HAP-1 (cell line): Measurements from ENCODE around the gene ANK3.

Experiments used
- DNase-seq, 2 experiments: peaks; one replicate each; pipeline ENCODE4 v3.0.0-alpha.2; 2016 to 2020; ENCODE audit warnings: low spot score in 2 of 2
- H3K27me3 ChIP-seq: fragments of 250-450 bp; sonication (Bioruptor Pico); 2 replicates; pipeline ENCODE4 v1.5.1; 2020; ENCODE audit warnings: low read depth, mild to moderate bottlenecking, moderate library complexity
- H3K36me3 ChIP-seq: fragments of 250-450 bp; sonication (Bioruptor Pico); replicated peaks from 2 replicates; pipeline ENCODE4 v1.5.1; 2020; ENCODE audit warnings: mild to moderate bottlenecking
- H3K4me1 ChIP-seq: fragments of 250-450 bp; sonication (Bioruptor Pico); 2 replicates; pipeline ENCODE4 v1.5.1; 2020; ENCODE audit warnings: mild to moderate bottlenecking
- H3K4me3 ChIP-seq: fragments of 250-450 bp; sonication (Bioruptor Pico); 2 replicates; pipeline ENCODE4 v1.5.1; 2020; ENCODE audit warnings: mild to moderate bottlenecking, moderate library complexity
- H3K9me3 ChIP-seq: fragments of 250-450 bp; sonication (Bioruptor Pico); 2 replicates; pipeline ENCODE4 v1.5.1; 2020; ENCODE audit warnings: mild to moderate bottlenecking, moderate library complexity
- in situ Hi-C: fragments of 300-500 bp; cut with MboI; formaldehyde crosslinking; loops from 3 replicates; pipeline ENCODE4 v1.14.3; 2020; ENCODE audit warnings: low sequenced_read_pairs, inconsistent platforms, mixed read lengths

The ANK3 gene

GRCh38 chr10:60281792-60282353 is 107.8 kb downstream of the ANK3 start:
- H3K4me3 ChIP-seq: no peak overlapping the region
- H3K36me3 ChIP-seq: no peaks in the 10 kb centered on the region
- no peak for DNase-seq
- no peaks in the 10 kb centered on the region; the same call in none of the 2 replicates for H3K4me1 ChIP-seq
- H3K9me3 ChIP-seq: no peaks in the 10 kb centered on the region
- in situ Hi-C loops: no loop called here
- H3K27me3 ChIP-seq: 0 out of 2 replicates have a peak, but pooled peaks cover 5% of the 10 kb centered on the region

GRCh38 chr10:60281331-60281730 is 108.3 kb downstream of the ANK3 start:
- Histone ChIP-seq H3K27me3 (0 out of 2 replicates have a peak, but pooled peaks cover 5% of the 10 kb centered on the region), H3K4me3 (no peak overlapping the region), H3K9me3 (no peaks in the 10 kb centered on the region), H3K36me3 (no peaks in the 10 kb centered on the region), H3K4me1 (no peaks in the 10 kb centered on the region; the same call in 1 of the 2 replicates)
- in situ Hi-C loops: no loop called here
- no peak for DNase-seq

DNA sequence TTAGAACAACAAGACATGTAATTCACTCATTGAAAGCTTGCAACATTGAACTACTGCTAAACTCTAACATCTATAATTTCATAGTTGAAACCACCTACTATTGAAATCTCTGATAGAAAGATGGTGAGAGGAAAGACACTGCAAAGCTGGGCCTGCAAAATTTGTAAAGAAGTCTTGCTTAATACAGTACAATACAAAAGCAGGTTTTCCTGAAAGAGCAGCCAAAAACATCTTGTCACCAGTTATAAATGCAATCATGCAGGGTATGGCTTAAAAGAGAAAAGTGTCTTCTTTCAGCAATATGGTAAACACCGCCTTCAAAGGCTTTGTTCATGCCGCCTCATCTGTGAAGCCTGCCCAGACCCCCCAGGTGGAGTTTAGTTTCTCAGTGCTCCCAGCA is 109.2 kb downstream of the ANK3 start:
- DNase-seq: no peak
- Histone ChIP-seq H3K4me1 (no peaks in the 10 kb centered on the region; the same call in 1 of the 2 replicates), H3K4me3 (no peak overlapping the region), H3K27me3 (0 out of 2 replicates have a peak, but pooled peaks cover 5% of the 10 kb centered on the region), H3K9me3 (no peaks in the 10 kb centered on the region), H3K36me3 (no peaks in the 10 kb centered on the region)
- in situ Hi-C loops: no loop called here

- H3K4me3 ChIP-seq: no peak overlapping the region
- no peaks in the 10 kb centered on the region for H3K36me3 ChIP-seq
- no peak for DNase-seq
- 0 out of 2 replicates have a peak, but pooled peaks cover 5% of the 10 kb centered on the region for H3K27me3 ChIP-seq
- no peaks in the 10 kb centered on the region; the same call in none of the 2 replicates for H3K4me1 ChIP-seq
- H3K9me3 ChIP-seq: no peaks in the 10 kb centered on the region
- in situ Hi-C loops: no loop called here
Observed at GRCh38 chr10:60277656-60278055, 112.0 kb downstream of the ANK3 start.

- no peaks in the 10 kb centered on the region; the same call in none of the 2 replicates for H3K4me1 ChIP-seq
- H3K4me3 ChIP-seq: no peak overlapping the region
- DNase-seq: no peak
- H3K9me3 ChIP-seq: no peaks in the 10 kb centered on the region
- H3K27me3 ChIP-seq: 0 out of 2 replicates have a peak, but pooled peaks cover 5% of the 10 kb centered on the region
- H3K36me3 ChIP-seq: no peaks in the 10 kb centered on the region
- in situ Hi-C loops: no loop called here
Observed at GRCh38 chr10:60276232-60276631, 113.4 kb downstream of the ANK3 start.

DNA sequence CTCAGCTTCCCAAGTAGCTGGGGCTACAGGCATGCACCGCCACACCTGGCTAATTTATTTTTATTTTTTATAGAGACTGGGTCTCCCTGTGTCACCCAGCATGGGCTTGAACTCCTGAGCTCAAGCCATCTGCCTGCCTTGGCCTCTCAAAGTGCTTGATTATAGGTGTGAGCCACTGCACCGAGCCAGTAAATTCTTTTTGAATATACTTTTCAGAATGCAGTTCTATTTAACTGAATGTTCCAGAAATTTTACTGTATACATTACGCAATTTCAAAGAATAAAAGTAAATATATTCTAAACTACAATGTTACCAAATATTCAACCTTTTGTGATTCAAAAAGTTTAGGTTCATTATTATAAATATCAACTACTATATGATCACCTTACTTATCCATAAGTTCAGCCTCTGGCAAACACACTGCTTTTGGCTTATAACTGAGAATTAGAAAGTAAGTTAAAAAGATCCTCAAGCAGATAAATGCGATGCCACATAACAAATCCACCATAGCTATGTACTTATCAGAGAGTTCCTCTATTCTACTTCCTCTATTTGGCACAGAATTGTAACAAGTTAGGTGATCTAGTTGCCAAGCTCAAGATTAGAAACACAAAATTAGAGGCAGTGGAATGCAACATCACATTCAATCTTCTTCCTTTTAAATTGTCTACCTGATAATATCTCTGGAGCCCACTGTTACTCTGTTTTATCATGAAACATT is 118.2 kb downstream of the ANK3 start:
- Histone ChIP-seq H3K4me1 (no peaks in the 10 kb centered on the region; the same call in 1 of the 2 replicates), H3K27me3 (0 out of 2 replicates have a peak, but pooled peaks cover 3% of the 10 kb centered on the region), H3K4me3 (no peak overlapping the region), H3K36me3 (no peaks in the 10 kb centered on the region), H3K9me3 (no peaks in the 10 kb centered on the region)
- in situ Hi-C loops: no loop called here
- no peak for DNase-seq

DNA sequence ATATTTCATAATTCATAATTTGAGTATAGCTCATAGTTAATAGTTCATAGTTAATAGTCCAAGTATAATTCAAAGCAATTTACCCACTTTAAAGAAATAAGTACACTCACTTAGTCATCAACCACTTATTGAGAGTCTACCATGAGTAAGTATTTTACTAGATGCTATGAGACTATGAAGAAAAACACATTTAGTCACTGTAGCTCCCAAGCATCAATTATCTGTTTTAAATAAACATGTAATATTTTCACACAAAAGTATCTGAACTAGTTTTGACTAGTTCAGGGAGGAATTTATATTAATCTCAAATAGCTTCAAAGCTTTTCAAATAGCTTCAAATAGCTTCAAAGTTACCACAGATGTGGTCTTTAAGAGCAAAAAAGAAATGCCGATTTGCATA is 119.2 kb downstream of the ANK3 start:
- no peak for DNase-seq
- Histone ChIP-seq H3K4me1 (no peaks in the 10 kb centered on the region; the same call in 1 of the 2 replicates), H3K4me3 (no peak overlapping the region), H3K27me3 (0 out of 2 replicates have a peak, but pooled peaks cover 3% of the 10 kb centered on the region), H3K9me3 (no peaks in the 10 kb centered on the region), H3K36me3 (no peaks in the 10 kb centered on the region)
- in situ Hi-C loops: no loop called here

- Histone ChIP-seq H3K4me1 (no peaks in the 10 kb centered on the region; the same call in 1 of the 2 replicates), H3K36me3 (no peaks in the 10 kb centered on the region), H3K9me3 (no peaks in the 10 kb centered on the region), H3K4me3 (no peak overlapping the region), H3K27me3 (peaks cover 3% of the 10 kb centered on the region; the same call in 1 of the 2 replicates)
- in situ Hi-C loops: no loop called here
- no peak for DNase-seq
Observed at GRCh38 chr10:60267802-60268201, 121.9 kb downstream of the ANK3 start.

DNA sequence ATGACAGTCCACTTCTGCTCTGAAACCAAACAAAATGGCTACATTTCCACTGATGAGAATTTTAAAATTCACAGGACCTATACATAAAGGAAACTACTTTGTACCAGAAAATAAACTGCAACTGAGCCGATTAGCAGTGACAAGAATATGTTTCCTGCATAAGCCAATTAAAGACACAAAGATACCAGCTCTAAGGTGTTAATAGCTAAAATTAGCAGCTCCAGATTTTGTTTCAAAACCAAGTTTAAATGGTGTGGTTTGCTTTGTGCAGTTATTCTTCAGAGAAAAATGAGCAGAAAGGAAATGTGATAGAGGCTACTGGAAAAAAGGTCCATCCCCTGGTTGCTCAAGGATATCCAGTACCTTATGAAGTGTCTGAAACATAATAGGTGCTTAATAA is 123.2 kb downstream of the ANK3 start:
- in situ Hi-C loops: no loop called here
- no peak for DNase-seq
- Histone ChIP-seq H3K4me3 (no peak overlapping the region), H3K36me3 (no peaks in the 10 kb centered on the region), H3K27me3 (peaks cover 3% of the 10 kb centered on the region; the same call in 1 of the 2 replicates), H3K4me1 (no peaks in the 10 kb centered on the region; the same call in 1 of the 2 replicates), H3K9me3 (no peaks in the 10 kb centered on the region)

DNA sequence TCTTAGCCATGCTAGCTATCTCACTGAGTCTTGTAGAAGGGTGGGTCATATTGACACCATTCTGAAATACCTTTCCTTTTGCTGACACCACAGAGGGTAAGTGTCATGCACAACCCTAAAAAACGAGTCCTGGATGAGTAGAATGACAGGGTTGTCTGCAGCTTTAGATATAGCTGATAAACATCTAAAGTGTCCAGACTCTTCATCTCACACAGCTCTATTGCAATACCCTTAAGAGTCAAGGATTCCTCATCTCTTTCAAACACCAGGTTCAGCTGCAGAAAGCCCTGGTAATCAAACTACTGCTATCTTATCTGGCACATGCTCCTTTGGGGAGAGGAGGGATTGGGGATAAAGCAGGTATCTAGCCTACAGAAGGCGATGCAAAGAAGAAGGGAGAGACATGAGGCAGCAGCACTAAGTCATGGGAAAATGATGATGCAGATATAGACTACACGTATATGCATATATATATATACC is 127.0 kb downstream of the ANK3 start:
- DNase-seq: no peak
- no peak overlapping the region for H3K4me3 ChIP-seq
- H3K36me3 ChIP-seq: no peaks in the 10 kb centered on the region
- in situ Hi-C loops: no loop called here
- H3K4me1 ChIP-seq: peaks cover 17% of the 10 kb centered on the region
- H3K27me3 ChIP-seq: peaks cover 2% of the 10 kb centered on the region
- no peaks in the 10 kb centered on the region for H3K9me3 ChIP-seq

- in situ Hi-C loops: no loop called here
- H3K9me3 ChIP-seq: no peaks in the 10 kb centered on the region
- peaks cover 25% of the 10 kb centered on the region for H3K4me1 ChIP-seq
- no peaks in the 10 kb centered on the region; the same call in none of the 2 replicates for H3K27me3 ChIP-seq
- H3K36me3 ChIP-seq: no peaks in the 10 kb centered on the region
- no peak for DNase-seq
- H3K4me3 ChIP-seq: no peak overlapping the region
Observed at GRCh38 chr10:60260321-60260720, 129.4 kb downstream of the ANK3 start.

DNA sequence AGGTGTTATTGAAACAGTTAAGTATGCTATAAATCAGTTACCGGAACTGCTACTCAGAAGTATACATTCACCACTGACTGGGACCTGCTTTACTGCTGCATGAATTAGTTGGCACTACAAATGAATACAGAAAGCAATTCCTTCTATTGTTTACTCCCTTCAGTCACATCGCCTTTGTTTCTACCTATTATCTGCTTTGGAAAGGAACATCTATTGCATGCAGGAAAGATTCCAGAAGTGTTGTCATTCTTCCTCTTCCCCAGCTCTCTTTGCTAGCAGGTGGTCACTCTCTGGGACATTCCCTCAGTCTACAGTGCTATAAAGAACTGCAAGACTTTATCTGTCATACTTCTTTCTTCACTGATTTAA is 131.3 kb downstream of the ANK3 start:
- no peaks in the 10 kb centered on the region; the same call in 1 of the 2 replicates for H3K27me3 ChIP-seq
- no peaks in the 10 kb centered on the region for H3K36me3 ChIP-seq
- in situ Hi-C loops: no loop called here
- H3K4me3 ChIP-seq: no peak overlapping the region
- H3K4me1 ChIP-seq: peaks cover 31% of the 10 kb centered on the region
- peak; percentile 21 to 67 for DNase-seq
- no peaks in the 10 kb centered on the region for H3K9me3 ChIP-seq

DNA sequence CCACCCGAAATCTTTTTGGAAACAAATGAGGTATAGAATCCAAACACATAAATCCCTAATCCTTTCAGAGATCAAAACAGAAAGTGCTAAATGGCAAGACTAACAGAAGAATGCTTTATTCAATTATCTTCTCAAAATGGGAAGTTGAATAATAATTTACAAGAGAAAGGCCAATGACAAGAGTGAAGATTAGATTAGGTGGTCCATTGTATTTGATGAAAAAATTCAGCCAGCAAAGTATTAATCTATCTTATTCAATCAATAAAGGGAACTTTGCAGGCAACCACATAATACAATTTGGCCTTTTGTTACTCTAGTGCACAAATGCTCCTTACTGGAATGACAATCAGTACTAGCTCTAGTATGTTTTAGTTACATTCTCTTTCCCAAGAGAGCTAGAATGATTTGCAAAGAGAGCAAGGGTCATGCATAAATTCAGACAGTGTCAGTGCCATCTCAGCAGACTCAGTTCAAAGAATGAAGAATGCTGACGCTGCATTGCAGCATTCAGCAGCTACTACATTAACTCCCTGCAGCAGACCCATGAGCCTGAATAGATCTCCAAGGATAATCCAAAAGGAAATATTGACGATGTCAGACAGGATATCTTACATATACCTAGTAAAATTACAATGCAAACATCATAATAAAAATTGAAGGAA is 131.8 kb downstream of the ANK3 start:
- Histone ChIP-seq H3K4me3 (no peak overlapping the region), H3K27me3 (no peaks in the 10 kb centered on the region; the same call in 1 of the 2 replicates), H3K36me3 (no peaks in the 10 kb centered on the region), H3K4me1 (peaks cover 35% of the 10 kb centered on the region), H3K9me3 (no peaks in the 10 kb centered on the region)
- DNase-seq: peak; percentile 74 to 100
- in situ Hi-C loops: no loop called here

DNA sequence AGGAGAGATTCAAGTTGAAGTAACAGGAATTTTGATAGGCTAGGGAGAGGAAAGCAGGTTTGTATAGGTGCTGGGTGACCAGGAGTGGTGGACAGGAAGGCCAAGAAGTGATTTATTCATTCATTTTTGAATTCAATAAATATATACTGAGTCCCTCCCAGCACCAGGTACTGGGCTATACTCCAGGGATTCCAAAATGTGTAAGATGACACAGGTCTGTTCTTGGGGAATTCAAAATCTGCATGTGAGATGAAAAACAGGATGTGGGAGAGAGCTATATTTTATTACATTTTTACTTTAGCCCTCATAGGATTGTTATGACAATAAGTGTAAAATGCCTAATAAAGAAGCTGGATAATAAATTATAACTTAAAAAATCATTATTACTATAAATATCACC is 134.9 kb downstream of the ANK3 start:
- no peak for DNase-seq
- in situ Hi-C loops: no loop called here
- Histone ChIP-seq H3K9me3 (no peaks in the 10 kb centered on the region), H3K27me3 (no peaks in the 10 kb centered on the region; the same call in 1 of the 2 replicates), H3K4me3 (no peak overlapping the region), H3K4me1 (peaks cover 35% of the 10 kb centered on the region), H3K36me3 (no peaks in the 10 kb centered on the region)
